Measurements from ENCODE around the gene SLC22A14. TPM values are rescaled to one million over a fixed set of nuclear protein-coding genes. Genes with fewer than 3 reads are reported as not detected.

SLC22A14 gene
- polyA plus RNA-seq, 1 donor = 0.13 TPM

- Histone ChIP-seq H3K4me3 (ENCODE audit: low read length) (no peak overlapping the region), H3K36me3 (ENCODE audit: control insufficient read depth, insufficient read depth, low read length) (peaks cover 5% of the 10 kb centered on the region), H3K27ac (ENCODE audit: low read length) (no peak overlapping the region), H3K9me3 (ENCODE audit: control insufficient read depth, low read depth, low read length) (no peaks in the 10 kb centered on the region), H3K27me3 (ENCODE audit: control insufficient read depth, insufficient read depth, low read length) (no peaks in the 10 kb centered on the region), H3K4me1 (ENCODE audit: control insufficient read depth, insufficient read depth, low read length) (peaks cover 8% of the 10 kb centered on the region)
- no peak for DNase-seq
- WGBS (ENCODE audit: insufficient coverage, low lambda C conversion rate) = no CpG with 5 or more reads among the region's 3 CpGs
Measured at GRCh38 chr3:38343797-38344594, 61.9 kb downstream of the SLC22A14 start.

- H3K27me3 ChIP-seq (ENCODE audit: control insufficient read depth, insufficient read depth, low read length) = no peaks in the 10 kb centered on the region
- WGBS (ENCODE audit: insufficient coverage, low lambda C conversion rate) = no CpG with 5 or more reads among the region's 10 CpGs
- no peak for DNase-seq
- peaks cover 8% of the 10 kb centered on the region for H3K4me1 ChIP-seq (ENCODE audit: control insufficient read depth, insufficient read depth, low read length)
- H3K36me3 ChIP-seq (ENCODE audit: control insufficient read depth, insufficient read depth, low read length) = peaks cover 17% of the 10 kb centered on the region
- H3K4me3 ChIP-seq (ENCODE audit: low read length) = peak overlapping the region; percentile 92
- H3K27ac ChIP-seq (ENCODE audit: low read length) = peak overlapping the region; percentile 60
- no peaks in the 10 kb centered on the region for H3K9me3 ChIP-seq (ENCODE audit: control insufficient read depth, low read depth, low read length)
Measured at GRCh38 chr3:38345879-38346586, 63.9 kb downstream of the SLC22A14 start.

GRCh38 chr3:38346587-38347410 is 64.7 kb downstream of the SLC22A14 start, which contains the start of gene XYLB:
TSS of gene XYLB (plus strand) at chr3:38346785. CDS start at chr3:38346869, 84 bp downstream.
- no CpG with 5 or more reads among the region's 85 CpGs for WGBS (ENCODE audit: insufficient coverage, low lambda C conversion rate)
- peak within 1 kb of the TSS; percentile 75 for H3K27ac ChIP-seq (ENCODE audit: low read length)
- H3K36me3 ChIP-seq (ENCODE audit: control insufficient read depth, insufficient read depth, low read length) = peaks cover 17% of the 10 kb centered on the region
- H3K27me3 ChIP-seq (ENCODE audit: control insufficient read depth, insufficient read depth, low read length) = no peaks in the 10 kb centered on the region
- peaks cover 8% of the 10 kb centered on the region for H3K4me1 ChIP-seq (ENCODE audit: control insufficient read depth, insufficient read depth, low read length)
- peak; percentile 90 to 93 for DNase-seq
- no peaks in the 10 kb centered on the region for H3K9me3 ChIP-seq (ENCODE audit: control insufficient read depth, low read depth, low read length)
- peak within 1 kb of the TSS; percentile 92 for H3K4me3 ChIP-seq (ENCODE audit: low read length)

GRCh38 chr3:38347421-38348200 is 65.5 kb downstream of the SLC22A14 start:
- Histone ChIP-seq H3K9me3 (ENCODE audit: control insufficient read depth, low read depth, low read length) (no peaks in the 10 kb centered on the region), H3K36me3 (ENCODE audit: control insufficient read depth, insufficient read depth, low read length) (peaks cover 23% of the 10 kb centered on the region), H3K27ac (ENCODE audit: low read length) (peak overlapping the region; percentile 75), H3K4me3 (ENCODE audit: low read length) (peak overlapping the region; percentile 92), H3K27me3 (ENCODE audit: control insufficient read depth, insufficient read depth, low read length) (no peaks in the 10 kb centered on the region), H3K4me1 (ENCODE audit: control insufficient read depth, insufficient read depth, low read length) (peaks cover 8% of the 10 kb centered on the region)
- peak; percentile 55 to 73 for DNase-seq
- WGBS (ENCODE audit: insufficient coverage, low lambda C conversion rate) = no CpG with 5 or more reads among the region's 19 CpGs

GRCh38 chr3:38348903-38349302 is 66.8 kb downstream of the SLC22A14 start:
- H3K4me1 ChIP-seq (ENCODE audit: control insufficient read depth, insufficient read depth, low read length) = peaks cover 8% of the 10 kb centered on the region
- no peak overlapping the region for H3K4me3 ChIP-seq (ENCODE audit: low read length)
- no peaks in the 10 kb centered on the region for H3K9me3 ChIP-seq (ENCODE audit: control insufficient read depth, low read depth, low read length)
- H3K27ac ChIP-seq (ENCODE audit: low read length) = no peak overlapping the region
- 90% methylated on average over 2 of the region's 4 CpGs for WGBS (ENCODE audit: insufficient coverage, low lambda C conversion rate)
- no peaks in the 10 kb centered on the region for H3K27me3 ChIP-seq (ENCODE audit: control insufficient read depth, insufficient read depth, low read length)
- no peak for DNase-seq
- peaks cover 28% of the 10 kb centered on the region for H3K36me3 ChIP-seq (ENCODE audit: control insufficient read depth, insufficient read depth, low read length)

- Histone ChIP-seq H3K36me3 (ENCODE audit: control insufficient read depth, insufficient read depth, low read length) (peaks cover 28% of the 10 kb centered on the region), H3K27ac (ENCODE audit: low read length) (no peak overlapping the region), H3K4me3 (ENCODE audit: low read length) (no peak overlapping the region), H3K9me3 (ENCODE audit: control insufficient read depth, low read depth, low read length) (no peaks in the 10 kb centered on the region), H3K27me3 (ENCODE audit: control insufficient read depth, insufficient read depth, low read length) (no peaks in the 10 kb centered on the region), H3K4me1 (ENCODE audit: control insufficient read depth, insufficient read depth, low read length) (peaks cover 8% of the 10 kb centered on the region)
- DNase-seq = no peak
- no CpG with 5 or more reads among the region's 8 CpGs for WGBS (ENCODE audit: insufficient coverage, low lambda C conversion rate)
Measured at GRCh38 chr3:38349684-38350359, 67.7 kb downstream of the SLC22A14 start.

GRCh38 chr3:38353151-38353550 is 71.1 kb downstream of the SLC22A14 start:
- no peak for DNase-seq
- H3K36me3 ChIP-seq (ENCODE audit: control insufficient read depth, insufficient read depth, low read length) = peaks cover 40% of the 10 kb centered on the region
- H3K27me3 ChIP-seq (ENCODE audit: control insufficient read depth, insufficient read depth, low read length) = no peaks in the 10 kb centered on the region
- no peak overlapping the region for H3K27ac ChIP-seq (ENCODE audit: low read length)
- 100% methylated on average over 1 of the region's 4 CpGs for WGBS (ENCODE audit: insufficient coverage, low lambda C conversion rate)
- no peak overlapping the region for H3K4me3 ChIP-seq (ENCODE audit: low read length)
- H3K4me1 ChIP-seq (ENCODE audit: control insufficient read depth, insufficient read depth, low read length) = no peaks in the 10 kb centered on the region
- no peaks in the 10 kb centered on the region for H3K9me3 ChIP-seq (ENCODE audit: control insufficient read depth, low read depth, low read length)

- WGBS (ENCODE audit: insufficient coverage, low lambda C conversion rate) = no CpG with 5 or more reads among the region's 4 CpGs
- no peak for DNase-seq
- Histone ChIP-seq H3K27ac (ENCODE audit: low read length) (no peak overlapping the region), H3K4me3 (ENCODE audit: low read length) (no peak overlapping the region), H3K4me1 (ENCODE audit: control insufficient read depth, insufficient read depth, low read length) (no peaks in the 10 kb centered on the region), H3K9me3 (ENCODE audit: control insufficient read depth, low read depth, low read length) (no peaks in the 10 kb centered on the region), H3K27me3 (ENCODE audit: control insufficient read depth, insufficient read depth, low read length) (no peaks in the 10 kb centered on the region), H3K36me3 (ENCODE audit: control insufficient read depth, insufficient read depth, low read length) (peaks cover 34% of the 10 kb centered on the region)
Measured at GRCh38 chr3:38354588-38355330, 72.7 kb downstream of the SLC22A14 start.

GRCh38 chr3:38359038-38359437 is 76.9 kb downstream of the SLC22A14 start:
- Histone ChIP-seq H3K4me3 (ENCODE audit: low read length) (no peak overlapping the region), H3K9me3 (ENCODE audit: control insufficient read depth, low read depth, low read length) (no peaks in the 10 kb centered on the region), H3K27me3 (ENCODE audit: control insufficient read depth, insufficient read depth, low read length) (no peaks in the 10 kb centered on the region), H3K27ac (ENCODE audit: low read length) (no peak overlapping the region), H3K4me1 (ENCODE audit: control insufficient read depth, insufficient read depth, low read length) (no peaks in the 10 kb centered on the region), H3K36me3 (ENCODE audit: control insufficient read depth, insufficient read depth, low read length) (peaks cover 54% of the 10 kb centered on the region)
- no peak for DNase-seq
- WGBS (ENCODE audit: insufficient coverage, low lambda C conversion rate) = no CpG with 5 or more reads among the region's 6 CpGs

Measured in large intestine (tissue), 3 donors.